ENCODE measurements around the gene ZFR. TPM values are rescaled to one million over a fixed set of nuclear protein-coding genes. Genes with fewer than 3 reads are reported as not detected.

ZFR gene
- polyA plus RNA-seq, 1 donor (not counting 4 experiments of a cell fraction or from before 2014, with no cell fraction given): 58.7 TPM

- FAIRE-seq (no peak), DNase-seq (ENCODE audit: low read depth, low spot score) (no peak)
- dilution Hi-C loops (cut with MboI; ENCODE audit: extremely low pct_ligation_motif_present, low sequenced_read_pairs): no loop called here
- H2AFZ ChIP-seq (ENCODE audit: control insufficient read depth, low read length): no peak overlapping the region
- H3K79me2 ChIP-seq (ENCODE audit: control insufficient read depth, insufficient read depth, low read length): no peaks in the 10 kb centered on the region
- H3K27ac ChIP-seq (ENCODE audit: control insufficient read depth, insufficient read depth, low read length): no peak overlapping the region
- H3K4me1 ChIP-seq (ENCODE audit: control insufficient read depth, extremely low read depth, insufficient read depth, low read length): no peaks in the 10 kb centered on the region
- no peak overlapping the region for H3K4me2 ChIP-seq (ENCODE audit: control insufficient read depth, extremely low read depth, insufficient read depth, low read depth, low read length)
- H3K9me1 ChIP-seq (ENCODE audit: control insufficient read depth, extremely low read depth, insufficient read depth, low read length): no peaks in the 10 kb centered on the region
- H4K20me1 ChIP-seq (ENCODE audit: control insufficient read depth, extremely low read depth, insufficient read depth, low read length): no peaks in the 10 kb centered on the region
- no peaks in the 10 kb centered on the region for H3K9me3 ChIP-seq (ENCODE audit: control insufficient read depth, low read depth, low read length)
- no peaks in the 10 kb centered on the region for H3K27me3 ChIP-seq (ENCODE audit: control insufficient read depth, extremely low read depth, insufficient read depth, low read length)
- H3K4me3 ChIP-seq (ENCODE audit: control insufficient read depth in 2 of 3, extremely low read depth in 1 of 3, insufficient read depth in 2 of 3, low read depth in 1 of 3, low read length in 3 of 3): no peak overlapping the region
- TF ChIP-seq EZH2 (IDR thresholded peaks at IDR 0.05; ENCODE audit: low read length) (no peak), CTCF (optimal IDR thresholded peaks at IDR 0.05 in 1 of 3, IDR thresholded peaks at IDR 0.05 in 1 of 3, conservative IDR thresholded peaks at IDR 0.05 in 1 of 3; ENCODE audit: extremely low read depth in 1 of 3, insufficient read depth in 2 of 3, low read length in 3 of 3) (no peak)
- H3K9ac ChIP-seq (ENCODE audit: control insufficient read depth, extremely low read depth, insufficient read depth, low read length): no peak overlapping the region
- peaks cover 17 to 26% of the 10 kb centered on the region in 2 experiments for H3K36me3 ChIP-seq (ENCODE audit: control insufficient read depth in 2 of 2, extremely low read depth in 1 of 2, insufficient read depth in 2 of 2, low read length in 2 of 2)
Observed at GRCh38 chr5:32387841-32388240, 56.7 kb downstream of the ZFR start.

GRCh38 chr5:32387211-32387610, 57.3 kb downstream of the ZFR start:
- FAIRE-seq: no peak

More at GRCh38 chr5:32387211-32387610, 57.3 kb downstream of the ZFR start:
- H3K27me3 ChIP-seq (ENCODE audit: control insufficient read depth, extremely low read depth, insufficient read depth, low read length): no peaks in the 10 kb centered on the region
- no peak overlapping the region for H3K4me2 ChIP-seq (ENCODE audit: control insufficient read depth, extremely low read depth, insufficient read depth, low read depth, low read length)
- dilution Hi-C loops (cut with MboI; ENCODE audit: extremely low pct_ligation_motif_present, low sequenced_read_pairs): no loop called here
- no peaks in the 10 kb centered on the region for H3K79me2 ChIP-seq (ENCODE audit: control insufficient read depth, insufficient read depth, low read length)
- H2AFZ ChIP-seq (ENCODE audit: control insufficient read depth, low read length): no peak overlapping the region
- H4K20me1 ChIP-seq (ENCODE audit: control insufficient read depth, extremely low read depth, insufficient read depth, low read length): no peaks in the 10 kb centered on the region
- TF ChIP-seq EZH2 (IDR thresholded peaks at IDR 0.05; ENCODE audit: low read length): no peak
- no peak for TF ChIP-seq CTCF (optimal IDR thresholded peaks at IDR 0.05 in 1 of 3, IDR thresholded peaks at IDR 0.05 in 1 of 3, conservative IDR thresholded peaks at IDR 0.05 in 1 of 3; ENCODE audit: extremely low read depth in 1 of 3, insufficient read depth in 2 of 3, low read length in 3 of 3)
- no peaks in the 10 kb centered on the region for H3K9me1 ChIP-seq (ENCODE audit: control insufficient read depth, extremely low read depth, insufficient read depth, low read length)
- no peaks in the 10 kb centered on the region for H3K4me1 ChIP-seq (ENCODE audit: control insufficient read depth, extremely low read depth, insufficient read depth, low read length)
- H3K27ac ChIP-seq (ENCODE audit: control insufficient read depth, insufficient read depth, low read length): no peak overlapping the region
- no peak overlapping the region for H3K9ac ChIP-seq (ENCODE audit: control insufficient read depth, extremely low read depth, insufficient read depth, low read length)
- peaks cover 17 to 24% of the 10 kb centered on the region in 2 experiments for H3K36me3 ChIP-seq (ENCODE audit: control insufficient read depth in 2 of 2, extremely low read depth in 1 of 2, insufficient read depth in 2 of 2, low read length in 2 of 2)
- DNase-seq (ENCODE audit: low read depth, low spot score): no peak
- no peaks in the 10 kb centered on the region for H3K9me3 ChIP-seq (ENCODE audit: control insufficient read depth, low read depth, low read length)
- no peak overlapping the region for H3K4me3 ChIP-seq (ENCODE audit: control insufficient read depth in 2 of 3, extremely low read depth in 1 of 3, insufficient read depth in 2 of 3, low read depth in 1 of 3, low read length in 3 of 3)

Data from keratinocyte (primary cell).